Activated naive CD8-positive, alpha-beta T cell treated with anti-CD3 and anti-CD28 coated beads, Interleukin-2, amount 50 U/mL, for 24 hours (primary cell): Measurements from ENCODE around the gene ARFRP1.
"Not testable (repeated sequence)": the region's sequence is repeated elsewhere in the genome, so short reads cannot be mapped to it uniquely, and the experiment has no call there.

Source experiments
- ATAC-seq: fragments of 150-1000 bp; cut with Tn5 transposase; one replicate; pipeline ENCODE4 v1.10.0; 2021
- DNase-seq: peaks from one replicate; pipeline ENCODE4 v3.0.0; 2021
- H3K27ac Mint-ChIP-seq: one replicate; pipeline ENCODE4 v1.8.0; 2021; ENCODE audit warnings: mild to moderate bottlenecking, mixed read lengths
- H3K27me3 Mint-ChIP-seq: one replicate; pipeline ENCODE4 v1.8.0; 2021; ENCODE audit warnings: mixed read lengths
- H3K36me3 Mint-ChIP-seq: one replicate; pipeline ENCODE4 v1.8.0; 2021; ENCODE audit warnings: low read depth, mixed read lengths
- H3K4me1 Mint-ChIP-seq: one replicate; pipeline ENCODE4 v1.8.0; 2021; ENCODE audit warnings: mixed read lengths
- H3K4me3 Mint-ChIP-seq: one replicate; pipeline ENCODE4 v1.8.0; 2021; ENCODE audit warnings: mild to moderate bottlenecking, moderate library complexity, mixed read lengths
- H3K9me3 Mint-ChIP-seq: one replicate; pipeline ENCODE4 v1.8.0; 2021; ENCODE audit warnings: mixed read lengths

The ARFRP1 gene

GRCh38 chr20:63738687-63739129 is 30.9 kb upstream of the ARFRP1 start:
- DNase-seq (peak; percentile 42), ATAC-seq (no peak)
- H3K27me3 Mint-ChIP-seq: no peaks in the 10 kb centered on the region
- no peaks in the 10 kb centered on the region for H3K36me3 Mint-ChIP-seq
- H3K4me1 Mint-ChIP-seq: peaks cover 17% of the 10 kb centered on the region
- H3K27ac Mint-ChIP-seq: no peak overlapping the region
- H3K9me3 Mint-ChIP-seq: no peaks in the 10 kb centered on the region
- H3K4me3 Mint-ChIP-seq: no peak overlapping the region

DNA sequence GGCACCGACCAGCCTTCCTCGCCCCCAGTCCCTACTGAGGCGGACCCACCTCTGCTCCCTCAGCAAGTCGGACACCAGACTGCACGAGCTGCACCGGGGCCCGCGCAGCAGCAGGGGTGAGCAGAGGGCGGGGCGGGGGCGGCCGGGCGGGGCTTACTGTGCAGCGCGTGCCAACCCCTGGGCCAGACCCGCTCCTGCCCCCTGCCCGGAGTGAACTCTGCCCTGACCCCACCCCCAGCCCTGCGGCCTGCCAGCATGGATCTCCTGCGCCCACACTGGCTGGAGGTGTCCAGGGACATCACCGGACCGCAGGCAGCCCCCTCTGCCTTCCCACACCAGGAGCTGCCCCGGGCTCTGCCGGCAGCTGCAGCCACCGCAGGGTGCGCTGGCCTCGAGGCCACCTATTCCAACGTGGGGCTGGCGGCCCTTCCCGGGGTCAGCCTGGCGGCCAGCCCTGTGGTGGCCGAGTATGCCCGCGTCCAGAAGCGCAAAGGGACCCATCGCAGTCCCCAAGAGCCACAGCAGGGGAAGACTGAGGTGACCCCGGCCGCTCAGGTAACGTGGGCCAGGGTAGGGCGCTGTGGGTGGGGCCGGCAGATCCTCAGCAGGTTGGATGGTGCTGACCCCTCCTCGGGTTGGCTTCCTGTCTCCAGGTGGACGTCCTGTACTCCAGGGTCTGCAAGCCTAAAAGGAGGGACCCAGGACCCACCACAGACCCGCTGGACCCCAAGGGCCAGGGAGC is 30.3 kb upstream of the ARFRP1 start:
- ATAC-seq (peak; percentile 6), DNase-seq (peak; percentile 37)
- H3K27ac Mint-ChIP-seq: no peak overlapping the region
- H3K36me3 Mint-ChIP-seq: no peaks in the 10 kb centered on the region
- no peaks in the 10 kb centered on the region for H3K9me3 Mint-ChIP-seq
- no peaks in the 10 kb centered on the region for H3K27me3 Mint-ChIP-seq
- peaks cover 17% of the 10 kb centered on the region for H3K4me1 Mint-ChIP-seq
- no peak overlapping the region for H3K4me3 Mint-ChIP-seq

- no peak overlapping the region for H3K4me3 Mint-ChIP-seq
- ATAC-seq (no peak), DNase-seq (no peak)
- H3K9me3 Mint-ChIP-seq: no peaks in the 10 kb centered on the region
- H3K36me3 Mint-ChIP-seq: no peaks in the 10 kb centered on the region
- no peaks in the 10 kb centered on the region for H3K27me3 Mint-ChIP-seq
- H3K4me1 Mint-ChIP-seq: peaks cover 17% of the 10 kb centered on the region
- H3K27ac Mint-ChIP-seq: no peak overlapping the region
Observed at GRCh38 chr20:63737695-63737944, 29.8 kb upstream of the ARFRP1 start.

- Mint-ChIP-seq H3K9me3 (no peaks in the 10 kb centered on the region), H3K27ac (peak overlapping the region; percentile 68)
- peak; percentile 23 for ATAC-seq
Observed at GRCh38 chr20:63736893-63737694, 29.3 kb upstream of the ARFRP1 start.

DNA sequence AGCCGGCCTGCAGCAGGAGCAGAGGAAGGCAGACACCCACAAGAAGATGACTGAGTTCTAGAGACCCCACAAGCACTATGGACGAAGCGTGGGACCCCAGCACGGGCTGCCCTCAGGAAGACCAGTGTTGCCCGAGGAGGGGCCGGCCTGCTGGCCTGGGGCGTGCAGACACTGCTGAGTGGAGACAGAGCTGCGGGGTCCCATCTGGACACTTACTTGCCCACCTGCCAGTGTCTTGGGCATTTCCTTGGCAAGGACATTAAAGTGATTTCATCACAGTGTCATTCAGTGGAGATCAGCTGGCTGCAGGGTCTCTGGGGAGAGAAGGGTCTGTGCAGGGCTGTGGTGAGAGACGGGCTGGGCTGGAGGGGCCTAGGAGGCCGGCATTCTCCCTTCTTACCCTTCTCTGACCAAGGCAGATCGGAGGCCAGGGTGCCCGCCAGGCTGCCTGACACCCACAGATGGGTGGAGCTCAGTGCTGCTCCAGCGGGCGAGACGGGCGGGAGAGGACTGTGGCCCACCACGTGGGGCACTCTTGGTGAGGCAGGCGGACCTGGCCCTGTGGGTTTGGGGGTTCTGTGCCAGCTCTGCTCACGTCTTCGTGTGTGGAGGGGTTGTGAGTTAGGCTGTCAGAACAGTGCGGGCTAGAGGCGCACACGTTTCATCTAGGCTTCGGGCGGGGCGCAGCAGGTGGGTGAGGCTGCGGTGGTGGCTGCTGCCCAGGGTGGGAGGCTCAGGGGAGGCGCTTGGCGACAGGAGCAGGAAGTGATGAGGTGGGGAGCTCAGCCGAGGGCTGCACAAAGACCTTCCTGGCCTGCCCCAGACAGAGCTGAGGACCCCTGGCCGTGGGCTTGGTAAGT is 28.3 kb upstream of the ARFRP1 start, which contains the start of gene LIME1:
Gene LIME1 (plus strand): TSS at position 806 of the 860 bp plus-strand sequence. CDS start 886 bp downstream, outside the sequence.
- Mint-ChIP-seq H3K9me3 (no peaks in the 10 kb centered on the region), H3K4me3 (peak within 1 kb of the TSS; percentile 54), H3K36me3 (no peaks in the 10 kb centered on the region), H3K4me1 (peaks cover 17% of the 10 kb centered on the region), H3K27ac (peak within 1 kb of the TSS; percentile 68), H3K27me3 (no peaks in the 10 kb centered on the region)
- DNase-seq (peak; percentile 66), ATAC-seq (peak; percentile 47)

More at GRCh38 chr20:63736893-63737694, 29.3 kb upstream of the ARFRP1 start:
- peak overlapping the region; percentile 32 for H3K4me3 Mint-ChIP-seq
- H3K27me3 Mint-ChIP-seq: no peaks in the 10 kb centered on the region
- peaks cover 17% of the 10 kb centered on the region for H3K4me1 Mint-ChIP-seq
- peak; percentile 59 for DNase-seq
- no peaks in the 10 kb centered on the region for H3K36me3 Mint-ChIP-seq

GRCh38 chr20:63734946-63735858 is 27.4 kb upstream of the ARFRP1 start:
- Mint-ChIP-seq H3K36me3 (peaks cover 2% of the 10 kb centered on the region), H3K4me1 (peaks cover 17% of the 10 kb centered on the region), H3K9me3 (no peaks in the 10 kb centered on the region), H3K4me3 (no peak overlapping the region), H3K27me3 (no peaks in the 10 kb centered on the region), H3K27ac (no peak overlapping the region)
- ATAC-seq: no peak
- DNase-seq: no peak

DNA sequence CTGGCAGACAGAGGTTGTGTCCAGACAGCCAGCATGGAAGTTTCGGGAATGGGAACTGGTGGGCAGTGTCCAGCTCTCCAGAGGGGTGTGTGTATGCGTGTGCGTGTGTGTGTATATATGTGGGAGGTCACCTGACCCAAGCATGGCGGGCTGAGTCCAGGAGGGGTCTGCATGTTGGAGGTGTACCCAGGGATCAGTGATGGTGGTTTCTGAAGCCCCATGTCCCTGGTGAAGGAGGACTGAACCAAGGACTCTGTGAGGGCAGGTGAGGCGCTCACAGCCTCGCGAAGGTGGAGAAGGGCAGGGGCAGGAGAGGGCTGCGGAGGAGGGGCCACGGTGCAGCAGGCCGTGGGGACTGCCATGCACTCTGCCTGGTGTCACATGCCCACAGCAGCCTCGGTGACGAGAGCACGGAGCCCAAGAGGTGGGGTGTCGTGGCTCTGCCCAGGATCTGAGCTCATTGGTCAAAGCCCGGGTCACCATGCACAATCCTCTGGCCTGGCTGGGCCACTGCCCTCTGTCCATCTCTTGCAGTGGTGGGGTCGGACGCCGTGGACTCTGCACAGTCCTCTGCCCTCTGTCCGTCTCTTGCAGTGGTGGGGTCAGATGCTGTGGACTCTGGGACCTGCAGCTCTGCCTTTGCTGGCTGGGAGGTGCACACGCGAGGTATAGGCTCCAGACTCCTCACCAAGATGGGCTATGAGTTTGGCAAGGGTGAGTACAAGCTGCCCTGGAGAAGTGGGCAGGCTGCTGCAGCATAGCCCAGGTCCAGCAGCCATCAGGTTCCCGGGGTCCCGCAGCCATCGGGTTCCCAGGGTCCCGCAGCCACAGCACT is 26.6 kb upstream of the ARFRP1 start:
- peaks cover 17% of the 10 kb centered on the region for H3K4me1 Mint-ChIP-seq
- H3K27ac Mint-ChIP-seq: no peak overlapping the region
- no peak overlapping the region for H3K4me3 Mint-ChIP-seq

GRCh38 chr20:63733579-63734081 is 25.9 kb upstream of the ARFRP1 start:
- H3K9me3 Mint-ChIP-seq: no peaks in the 10 kb centered on the region
- no peak overlapping the region for H3K27ac Mint-ChIP-seq
- no peak for ATAC-seq
- H3K27me3 Mint-ChIP-seq: no peaks in the 10 kb centered on the region
- no peak for DNase-seq
- no peak overlapping the region for H3K4me3 Mint-ChIP-seq
- peaks cover 17% of the 10 kb centered on the region for H3K4me1 Mint-ChIP-seq
- H3K36me3 Mint-ChIP-seq: peaks cover 6% of the 10 kb centered on the region

More for the DNA sequence above, 26.6 kb upstream of the ARFRP1 start:
- Mint-ChIP-seq H3K27me3 (no peaks in the 10 kb centered on the region), H3K36me3 (peaks cover 4% of the 10 kb centered on the region), H3K9me3 (no peaks in the 10 kb centered on the region)
- ATAC-seq (no peak), DNase-seq (no peak)

- DNase-seq: no peak
- H3K36me3 Mint-ChIP-seq: peaks cover 10% of the 10 kb centered on the region
- no peak overlapping the region for H3K4me3 Mint-ChIP-seq
- H3K9me3 Mint-ChIP-seq: no peaks in the 10 kb centered on the region
- peaks cover 17% of the 10 kb centered on the region for H3K4me1 Mint-ChIP-seq
- no peak for ATAC-seq
- H3K27ac Mint-ChIP-seq: no peak overlapping the region
- H3K27me3 Mint-ChIP-seq: no peaks in the 10 kb centered on the region
Observed at GRCh38 chr20:63733117-63733516, 25.3 kb upstream of the ARFRP1 start.

DNA sequence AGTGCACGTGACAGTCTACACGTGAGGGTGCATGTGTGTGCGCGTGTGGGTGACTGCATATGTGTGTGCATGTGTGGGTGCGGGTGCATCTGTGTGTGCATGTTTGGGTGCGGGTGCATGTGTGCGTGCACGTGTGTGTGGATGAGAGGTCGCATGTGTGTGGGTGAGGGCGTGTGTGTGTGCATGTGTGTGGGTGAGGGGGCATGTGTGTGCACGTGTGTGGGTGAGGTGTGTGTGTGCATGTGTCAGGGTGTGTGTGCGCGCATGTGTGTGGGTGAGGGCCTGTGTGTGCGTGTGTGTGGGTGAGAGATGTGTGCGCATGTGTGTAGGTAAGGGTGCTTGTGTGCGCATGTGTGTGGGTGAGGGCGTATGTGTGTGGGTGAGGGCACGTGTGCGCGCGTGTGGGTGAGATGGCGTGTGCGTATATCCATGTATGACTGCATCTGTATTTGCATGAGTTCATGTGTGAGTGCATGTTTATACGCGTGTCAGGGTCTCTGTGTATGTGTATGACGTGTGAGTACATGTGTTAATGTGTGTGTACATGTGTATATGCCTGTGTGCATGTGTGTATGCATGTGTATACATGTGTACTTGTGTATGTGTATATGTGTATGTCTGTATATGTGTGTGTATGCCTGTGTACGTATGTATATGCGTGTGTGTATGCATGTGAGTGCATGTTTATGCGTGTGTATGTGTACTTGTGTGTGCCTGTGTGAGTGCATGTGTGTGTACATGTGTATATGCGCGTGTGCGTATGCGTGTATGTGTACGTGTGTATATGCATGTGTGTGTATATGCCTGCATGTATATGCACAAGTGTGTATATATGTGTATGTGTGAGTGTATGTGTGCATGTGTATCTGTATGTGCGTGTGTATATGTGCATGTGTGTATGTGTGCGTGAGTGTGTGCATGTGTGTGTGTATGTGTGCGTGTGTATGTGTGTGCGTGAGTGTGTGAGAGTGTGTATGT is 24.6 kb upstream of the ARFRP1 start:
- H3K4me1 Mint-ChIP-seq: peaks cover 17% of the 10 kb centered on the region
- no peak overlapping the region for H3K4me3 Mint-ChIP-seq
- DNase-seq: no peak
- no peak for ATAC-seq
- no peak overlapping the region for H3K27ac Mint-ChIP-seq
- H3K9me3 Mint-ChIP-seq: no peaks in the 10 kb centered on the region
- H3K27me3 Mint-ChIP-seq: no peaks in the 10 kb centered on the region
- H3K36me3 Mint-ChIP-seq: peaks cover 14% of the 10 kb centered on the region

- H3K27ac Mint-ChIP-seq: no peak overlapping the region
- peaks cover 21% of the 10 kb centered on the region for H3K36me3 Mint-ChIP-seq
- H3K4me1 Mint-ChIP-seq: peaks cover 17% of the 10 kb centered on the region
- DNase-seq (no peak), ATAC-seq (no peak)
- no peak overlapping the region for H3K4me3 Mint-ChIP-seq
- no peaks in the 10 kb centered on the region for H3K27me3 Mint-ChIP-seq
- no peaks in the 10 kb centered on the region for H3K9me3 Mint-ChIP-seq
Observed at GRCh38 chr20:63731410-63731809, 23.6 kb upstream of the ARFRP1 start.

DNA sequence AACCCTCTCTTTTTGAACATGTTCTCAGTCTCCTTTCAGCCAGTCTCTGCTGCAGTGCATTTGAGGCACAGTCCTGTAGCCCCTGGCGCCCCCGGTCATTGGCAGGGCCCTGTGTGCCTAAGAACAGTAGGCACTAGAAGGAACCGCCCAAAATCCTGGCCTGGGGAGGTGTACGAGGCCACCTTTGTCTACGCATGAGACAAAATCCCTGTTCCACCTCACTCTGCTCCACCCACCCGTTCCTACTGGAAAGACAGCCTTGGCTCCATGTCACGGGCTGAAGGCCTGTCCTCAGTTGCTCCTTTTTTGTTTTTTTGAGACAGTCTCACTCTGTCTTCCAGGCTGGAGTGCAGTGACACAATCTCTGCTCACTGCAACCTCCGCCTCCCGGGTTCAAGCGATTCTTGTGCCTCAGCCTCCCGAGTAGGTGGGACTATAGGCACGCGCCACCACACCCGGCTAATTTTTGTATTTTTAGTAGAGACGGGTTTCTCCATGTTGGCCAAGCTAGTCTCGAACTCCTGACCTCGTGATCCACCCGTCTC is 22.5 kb upstream of the ARFRP1 start:
- H3K4me3 Mint-ChIP-seq, H3K27me3 Mint-ChIP-seq, H3K9me3 Mint-ChIP-seq, DNase-seq, ATAC-seq, H3K27ac Mint-ChIP-seq: not testable (repeated sequence)
- peaks cover 11% of the 10 kb centered on the region for H3K4me1 Mint-ChIP-seq
- H3K36me3 Mint-ChIP-seq: peaks cover 28% of the 10 kb centered on the region
